ENCODE data around the gene FREM1.

FREM1 gene

DNA sequence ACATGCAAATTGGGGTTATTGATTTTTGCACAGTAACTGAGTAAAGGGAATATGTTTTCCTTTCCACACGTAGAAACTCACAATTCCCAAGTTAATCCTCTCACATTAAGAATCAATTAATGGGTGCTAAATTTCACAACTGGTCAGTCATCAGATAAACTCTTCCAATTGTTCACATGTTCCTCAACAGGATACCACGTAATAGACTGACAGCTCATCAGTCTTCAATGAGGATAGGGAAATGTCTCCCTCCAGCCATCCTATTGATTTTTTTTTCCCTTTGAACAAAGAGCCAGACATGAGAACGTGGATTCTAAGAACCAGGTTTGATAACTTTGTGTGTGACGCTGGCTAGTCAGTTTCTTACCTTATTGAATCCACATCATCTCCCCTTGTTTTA, 186.9 kb downstream of the FREM1 start:
- Histone ChIP-seq H3F3A (ENCODE audit: insufficient read depth) (no peaks in the 10 kb centered on the region), H3K27ac (ENCODE audit: low read depth, low read length) (no peak overlapping the region), H3K9me3 (ENCODE audit: insufficient read depth, low read length) (no peaks in the 10 kb centered on the region), H3K4me3 (ENCODE audit: insufficient read depth, low read length, poor library complexity, severe bottlenecking) (no peak overlapping the region), H3K79me2 (ENCODE audit: insufficient read depth, low read length) (no peaks in the 10 kb centered on the region), H3K27me3 (ENCODE audit: low read length) (no peaks in the 10 kb centered on the region), H3K9me2 (replicated peaks; ENCODE audit: insufficient read depth, low read length) (no peaks in the 10 kb centered on the region), H3K4me2 (ENCODE audit: low read depth, low read length, poor library complexity, severe bottlenecking) (no peak overlapping the region), H3K36me3 (ENCODE audit: low read length) (no peaks in the 10 kb centered on the region), H4K20me1 (ENCODE audit: low read depth, low read length) (no peaks in the 10 kb centered on the region), H2AFZ (ENCODE audit: low read depth, low read length, severe bottlenecking) (no peak overlapping the region), H3K9ac (ENCODE audit: low read length) (no peak overlapping the region)
- TF ChIP-seq, protein P1, sequence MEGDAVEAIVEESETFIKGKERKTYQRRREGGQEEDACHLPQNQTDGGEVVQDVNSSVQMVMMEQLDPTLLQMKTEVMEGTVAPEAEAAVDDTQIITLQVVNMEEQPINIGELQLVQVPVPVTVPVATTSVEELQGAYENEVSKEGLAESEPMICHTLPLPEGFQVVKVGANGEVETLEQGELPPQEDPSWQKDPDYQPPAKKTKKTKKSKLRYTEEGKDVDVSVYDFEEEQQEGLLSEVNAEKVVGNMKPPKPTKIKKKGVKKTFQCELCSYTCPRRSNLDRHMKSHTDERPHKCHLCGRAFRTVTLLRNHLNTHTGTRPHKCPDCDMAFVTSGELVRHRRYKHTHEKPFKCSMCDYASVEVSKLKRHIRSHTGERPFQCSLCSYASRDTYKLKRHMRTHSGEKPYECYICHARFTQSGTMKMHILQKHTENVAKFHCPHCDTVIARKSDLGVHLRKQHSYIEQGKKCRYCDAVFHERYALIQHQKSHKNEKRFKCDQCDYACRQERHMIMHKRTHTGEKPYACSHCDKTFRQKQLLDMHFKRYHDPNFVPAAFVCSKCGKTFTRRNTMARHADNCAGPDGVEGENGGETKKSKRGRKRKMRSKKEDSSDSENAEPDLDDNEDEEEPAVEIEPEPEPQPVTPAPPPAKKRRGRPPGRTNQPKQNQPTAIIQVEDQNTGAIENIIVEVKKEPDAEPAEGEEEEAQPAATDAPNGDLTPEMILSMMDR (IDR thresholded peaks at IDR 0.05; ENCODE audit: insufficient read depth, low read length, poor library complexity, severe bottlenecking) = no peak
- TF ChIP-seq EZH2phosphoT487 (conservative IDR thresholded peaks at IDR 0.05; ENCODE audit: low read length) = no peak

DNA sequence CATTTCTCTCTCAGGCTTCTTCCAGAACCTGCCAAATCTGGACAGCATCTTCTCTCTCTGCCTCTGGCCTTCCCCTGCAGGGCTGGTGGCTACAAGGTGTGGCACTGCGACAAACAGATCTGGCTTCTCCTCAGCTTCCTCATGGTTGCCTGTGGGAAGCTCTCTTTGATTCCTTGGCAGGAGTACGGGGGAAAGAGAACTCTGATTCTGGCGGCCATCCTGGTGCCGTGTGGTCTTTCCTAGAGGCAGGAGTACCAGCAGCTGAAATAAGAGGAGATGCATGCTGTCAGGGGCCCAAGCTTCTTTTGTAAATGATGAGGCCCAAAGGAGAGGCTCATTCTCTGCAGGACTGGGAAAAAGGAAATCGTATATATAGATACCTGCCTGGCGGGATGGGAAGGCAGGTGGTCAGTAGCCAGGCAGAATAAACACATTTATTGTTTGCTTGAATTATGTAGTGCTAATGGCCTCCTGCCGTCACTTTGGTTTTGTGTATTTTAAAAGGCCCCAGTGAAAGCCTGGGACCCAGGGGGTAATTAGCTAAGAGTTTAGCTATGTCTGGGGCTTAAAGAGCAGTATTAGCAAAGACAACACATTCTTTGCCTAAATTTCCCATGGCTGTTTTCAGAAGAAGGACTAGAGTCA, 187.7 kb downstream of the FREM1 start, which contains the start of gene CER1:
TSS of gene CER1 (minus strand) at position 343 of the 645 bp plus-strand sequence. CDS start at position 282, 61 bp downstream.
- H3K36me3 ChIP-seq (ENCODE audit: low read length) = no peaks in the 10 kb centered on the region
- H3K9me2 ChIP-seq (replicated peaks; ENCODE audit: insufficient read depth, low read length) = no peaks in the 10 kb centered on the region
- H3K4me2 ChIP-seq (ENCODE audit: low read depth, low read length, poor library complexity, severe bottlenecking) = no peak within 1 kb of the TSS
- H4K20me1 ChIP-seq (ENCODE audit: low read depth, low read length) = no peaks in the 10 kb centered on the region
- TF ChIP-seq, protein P1 (IDR thresholded peaks at IDR 0.05; ENCODE audit: insufficient read depth, low read length, poor library complexity, severe bottlenecking) = no peak
- TF ChIP-seq EZH2phosphoT487 (conservative IDR thresholded peaks at IDR 0.05; ENCODE audit: low read length) = no peak
- H3F3A ChIP-seq (ENCODE audit: insufficient read depth) = no peaks in the 10 kb centered on the region
- no peaks in the 10 kb centered on the region for H3K9me3 ChIP-seq (ENCODE audit: insufficient read depth, low read length)
- H3K27ac ChIP-seq (ENCODE audit: low read depth, low read length) = no peak within 1 kb of the TSS
- H3K27me3 ChIP-seq (ENCODE audit: low read length) = no peaks in the 10 kb centered on the region
- no peak within 1 kb of the TSS for H3K9ac ChIP-seq (ENCODE audit: low read length)
- H3K4me3 ChIP-seq (ENCODE audit: insufficient read depth, low read length, poor library complexity, severe bottlenecking) = no peak within 1 kb of the TSS
- no peaks in the 10 kb centered on the region for H3K79me2 ChIP-seq (ENCODE audit: insufficient read depth, low read length)
- no peak within 1 kb of the TSS for H2AFZ ChIP-seq (ENCODE audit: low read depth, low read length, severe bottlenecking)

DNA sequence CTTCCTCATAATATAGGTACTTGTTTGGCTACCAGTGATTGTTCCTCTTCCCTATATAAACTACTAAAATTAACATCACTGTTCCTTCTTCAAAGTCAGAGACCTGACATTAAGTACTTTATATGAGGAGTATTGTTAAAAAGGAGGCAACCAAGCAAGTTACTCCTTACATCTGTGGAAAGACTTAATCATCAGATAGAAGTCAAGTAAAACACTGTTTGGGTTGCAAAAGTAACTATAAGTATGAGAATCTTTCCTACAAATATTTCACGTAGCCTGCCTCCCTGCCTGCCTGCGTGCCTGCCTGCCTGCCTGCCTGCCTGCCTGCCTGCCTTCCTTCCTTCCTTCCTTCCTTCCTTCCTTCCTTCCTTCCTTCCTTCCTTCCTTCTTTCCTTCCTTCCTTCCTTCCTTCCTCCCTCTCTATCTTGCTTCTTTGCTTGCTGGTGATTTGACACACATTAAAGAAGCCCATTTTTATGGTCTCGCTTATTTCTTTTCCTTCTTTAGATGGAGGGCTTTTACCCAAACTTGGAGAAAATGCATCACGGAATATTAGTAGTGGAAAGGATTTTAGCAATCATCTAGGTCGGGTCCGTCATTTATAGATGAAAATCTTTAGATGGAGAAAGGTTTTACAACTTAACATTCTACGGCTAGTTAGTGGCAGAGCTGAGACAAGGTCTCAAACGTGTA, 190.9 kb downstream of the FREM1 start:
- Histone ChIP-seq H3K36me3 (ENCODE audit: low read length) (no peaks in the 10 kb centered on the region), H3K27ac (ENCODE audit: low read depth, low read length) (no peak overlapping the region), H3K79me2 (ENCODE audit: insufficient read depth, low read length) (no peaks in the 10 kb centered on the region), H3K4me2 (ENCODE audit: low read depth, low read length, poor library complexity, severe bottlenecking) (no peak overlapping the region), H3F3A (ENCODE audit: insufficient read depth) (no peaks in the 10 kb centered on the region), H3K4me3 (ENCODE audit: insufficient read depth, low read length, poor library complexity, severe bottlenecking) (no peak overlapping the region), H3K27me3 (ENCODE audit: low read length) (no peaks in the 10 kb centered on the region), H2AFZ (ENCODE audit: low read depth, low read length, severe bottlenecking) (no peak overlapping the region), H3K9ac (ENCODE audit: low read length) (no peak overlapping the region), H4K20me1 (ENCODE audit: low read depth, low read length) (no peaks in the 10 kb centered on the region), H3K9me2 (replicated peaks; ENCODE audit: insufficient read depth, low read length) (no peaks in the 10 kb centered on the region), H3K9me3 (ENCODE audit: insufficient read depth, low read length) (no peaks in the 10 kb centered on the region)
- TF ChIP-seq EZH2phosphoT487 (conservative IDR thresholded peaks at IDR 0.05; ENCODE audit: low read length) = no peak

DNA sequence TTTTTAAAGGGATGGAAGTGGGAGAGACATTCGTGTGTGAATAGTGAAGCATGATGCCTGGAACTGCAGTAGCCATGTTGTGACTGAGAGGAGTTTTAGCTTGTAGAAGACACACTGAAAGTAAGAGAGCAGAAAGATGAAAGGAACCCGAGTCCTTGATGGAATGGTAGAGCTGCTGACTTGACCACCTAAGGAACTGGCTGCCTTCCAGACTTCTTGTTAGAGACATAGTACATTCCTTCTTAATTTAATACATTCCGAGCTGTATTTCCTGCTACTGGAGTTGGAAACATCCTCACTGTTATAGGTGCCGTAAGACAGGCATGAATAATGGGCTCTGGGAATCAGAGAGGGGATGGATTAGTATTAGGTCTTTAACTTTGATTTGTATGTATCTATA, 195.1 kb downstream of the FREM1 start:
- no peak overlapping the region for H3K4me3 ChIP-seq (ENCODE audit: insufficient read depth, low read length, poor library complexity, severe bottlenecking)
- no peak overlapping the region for H2AFZ ChIP-seq (ENCODE audit: low read depth, low read length, severe bottlenecking)
- no peak overlapping the region for H3K9ac ChIP-seq (ENCODE audit: low read length)
- no peaks in the 10 kb centered on the region for H4K20me1 ChIP-seq (ENCODE audit: low read depth, low read length)
- no peak overlapping the region for H3K27ac ChIP-seq (ENCODE audit: low read depth, low read length)
- TF ChIP-seq, protein P1 (IDR thresholded peaks at IDR 0.05; ENCODE audit: insufficient read depth, low read length, poor library complexity, severe bottlenecking) = no peak
- TF ChIP-seq EZH2phosphoT487 (conservative IDR thresholded peaks at IDR 0.05; ENCODE audit: low read length) = no peak
- H3K9me2 ChIP-seq (replicated peaks; ENCODE audit: insufficient read depth, low read length) = no peaks in the 10 kb centered on the region
- no peaks in the 10 kb centered on the region for H3K9me3 ChIP-seq (ENCODE audit: insufficient read depth, low read length)
- no peaks in the 10 kb centered on the region for H3K36me3 ChIP-seq (ENCODE audit: low read length)
- H3K79me2 ChIP-seq (ENCODE audit: insufficient read depth, low read length) = no peaks in the 10 kb centered on the region
- no peak overlapping the region for H3K4me2 ChIP-seq (ENCODE audit: low read depth, low read length, poor library complexity, severe bottlenecking)
- no peaks in the 10 kb centered on the region for H3F3A ChIP-seq (ENCODE audit: insufficient read depth)
- H3K27me3 ChIP-seq (ENCODE audit: low read length) = no peaks in the 10 kb centered on the region

Data from SU-DHL-6 (cell line).